GM12872 (cell line): ENCODE results near the gene BRME1.

Source experiments
- TF ChIP-seq, protein P1 (sequence below): IDR thresholded peaks from 3 replicates; pipeline ENCODE4 v1.5.1; 2011; ENCODE audit warnings: low read depth, mild to moderate bottlenecking, low read length, moderate library complexity; ENCODE audit not compliant: insufficient read depth

Gene BRME1

DNA sequence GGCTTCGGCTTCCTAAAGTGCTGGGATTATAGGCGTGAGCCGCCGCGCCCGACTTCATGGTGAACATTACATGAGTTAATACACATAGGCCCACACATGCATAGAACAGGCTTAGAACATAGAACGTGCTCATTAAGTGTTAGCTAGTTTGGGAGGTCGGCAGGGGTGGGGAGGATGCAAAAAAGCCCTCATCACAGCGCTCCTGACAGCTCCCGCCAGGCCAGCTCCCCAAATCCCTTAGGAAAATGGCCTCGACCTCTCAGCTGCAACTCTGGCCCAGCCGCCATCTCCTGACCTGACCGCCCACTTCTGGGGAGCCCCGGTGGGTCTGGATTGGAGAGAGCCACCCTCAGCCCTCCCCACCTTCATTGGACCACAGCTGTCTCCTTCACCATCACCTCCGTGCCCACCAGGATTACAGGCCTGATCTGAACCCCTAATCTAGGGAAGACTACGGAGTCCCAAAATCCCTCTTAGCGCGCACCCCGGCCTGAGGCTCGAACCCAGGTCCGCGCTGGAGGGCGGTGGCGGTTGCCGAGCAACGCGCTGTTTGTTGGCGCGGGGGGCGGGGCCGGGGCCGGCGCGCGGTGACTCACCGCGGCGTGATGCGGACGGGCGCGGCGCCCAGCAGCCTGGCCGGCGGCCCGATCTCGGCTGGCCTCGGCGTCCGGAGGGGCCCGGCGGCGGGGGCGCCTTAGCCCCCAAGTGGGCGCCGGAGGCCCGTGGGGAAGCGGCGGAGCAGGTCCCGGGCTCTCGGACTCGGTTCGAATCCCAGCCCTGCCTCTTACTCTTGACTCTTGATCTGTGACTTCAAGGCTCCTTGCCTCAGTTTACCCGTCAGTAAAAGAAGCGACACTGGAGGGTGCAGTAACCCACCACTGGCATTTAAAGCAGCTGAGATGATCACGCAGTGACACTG is 55.7 kb downstream of the BRME1 start:
- TF ChIP-seq, protein P1, sequence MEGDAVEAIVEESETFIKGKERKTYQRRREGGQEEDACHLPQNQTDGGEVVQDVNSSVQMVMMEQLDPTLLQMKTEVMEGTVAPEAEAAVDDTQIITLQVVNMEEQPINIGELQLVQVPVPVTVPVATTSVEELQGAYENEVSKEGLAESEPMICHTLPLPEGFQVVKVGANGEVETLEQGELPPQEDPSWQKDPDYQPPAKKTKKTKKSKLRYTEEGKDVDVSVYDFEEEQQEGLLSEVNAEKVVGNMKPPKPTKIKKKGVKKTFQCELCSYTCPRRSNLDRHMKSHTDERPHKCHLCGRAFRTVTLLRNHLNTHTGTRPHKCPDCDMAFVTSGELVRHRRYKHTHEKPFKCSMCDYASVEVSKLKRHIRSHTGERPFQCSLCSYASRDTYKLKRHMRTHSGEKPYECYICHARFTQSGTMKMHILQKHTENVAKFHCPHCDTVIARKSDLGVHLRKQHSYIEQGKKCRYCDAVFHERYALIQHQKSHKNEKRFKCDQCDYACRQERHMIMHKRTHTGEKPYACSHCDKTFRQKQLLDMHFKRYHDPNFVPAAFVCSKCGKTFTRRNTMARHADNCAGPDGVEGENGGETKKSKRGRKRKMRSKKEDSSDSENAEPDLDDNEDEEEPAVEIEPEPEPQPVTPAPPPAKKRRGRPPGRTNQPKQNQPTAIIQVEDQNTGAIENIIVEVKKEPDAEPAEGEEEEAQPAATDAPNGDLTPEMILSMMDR = no peak

- TF ChIP-seq, protein P1 = no peak
These were observed 56.9 kb downstream of the BRME1 start for GRCh38 chr19:13848798-13849676.

GRCh38 chr19:13848340-13848677 is 57.6 kb downstream of the BRME1 start:
- TF ChIP-seq, protein P1 = no peak

GRCh38 chr19:13847407-13848339 is 58.2 kb downstream of the BRME1 start:
- TF ChIP-seq, protein P1 = no peak

DNA sequence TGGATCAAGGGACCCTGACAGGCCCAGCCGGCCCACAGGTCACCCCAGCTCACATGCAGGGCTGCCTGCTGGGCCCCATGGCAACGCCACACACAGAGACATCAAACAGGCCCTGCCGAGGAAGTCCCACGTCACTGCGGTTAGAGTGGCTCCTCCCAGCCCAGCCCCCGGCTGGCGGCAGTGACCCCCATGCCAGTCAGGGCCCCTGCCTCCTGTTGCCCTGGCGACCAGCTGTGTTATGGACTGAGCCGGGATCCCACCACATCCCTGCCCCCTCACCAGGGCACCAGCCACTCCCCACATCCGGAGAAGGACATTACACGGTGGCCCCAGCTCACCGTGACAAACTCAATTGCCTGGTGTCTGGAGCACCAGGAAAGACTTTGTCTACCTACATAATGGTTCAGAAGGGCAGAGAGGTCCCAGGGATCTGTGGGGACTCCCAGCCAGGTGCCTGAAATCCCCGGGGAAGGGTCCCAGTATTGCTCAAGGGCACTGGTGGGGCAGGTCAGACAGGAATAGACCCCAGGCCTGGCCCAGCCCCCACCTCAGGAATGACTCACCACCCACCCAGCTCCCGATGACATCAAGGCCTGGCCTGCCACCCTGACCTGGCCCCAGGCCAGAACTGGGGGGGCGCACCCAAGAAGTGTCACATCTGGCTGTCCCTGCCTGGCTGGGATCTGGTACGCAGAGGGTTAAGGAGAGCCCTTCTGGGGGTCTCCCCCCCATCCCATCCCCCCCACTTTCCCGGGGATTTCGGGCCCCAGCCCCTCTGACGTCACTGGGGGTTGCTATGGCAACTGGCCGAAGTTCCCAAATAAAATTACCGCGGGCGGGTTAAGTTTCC is 59.1 kb downstream of the BRME1 start:
- TF ChIP-seq, protein P1 = no peak

GRCh38 chr19:13844130-13844631 is 61.7 kb downstream of the BRME1 start:
- TF ChIP-seq, protein P1 = no peak
